K562 (cell line): ENCODE measurements around the gene PTPN7. TPM values are rescaled to one million over a fixed set of nuclear protein-coding genes. Genes with fewer than 3 reads are reported as not detected.
A peak's percentile ranks its signal among the peaks of the same experiment; 100 is the strongest.

Experiments used
- CGGBP1 ChIP-seq: fragments of 250-450 bp; sonication (Bioruptor Pico); IDR thresholded peaks from 2 replicates; pipeline ENCODE4 v1.9.0; 2021; ENCODE audit warnings: mild to moderate bottlenecking
- ETS1 ChIP-seq: conservative IDR thresholded peaks from 2 replicates; pipeline ENCODE4 v1.6.1; 2011; ENCODE audit warnings: low read depth, mild to moderate bottlenecking, low read length; ENCODE audit not compliant: control insufficient read depth
- NCOR1 ChIP-seq: fragments of 450-650 bp; IDR thresholded peaks from 2 replicates; pipeline ENCODE4 v1.6.1; 2016; ENCODE audit warnings: mild to moderate bottlenecking, moderate library complexity
- PCBP1 ChIP-seq: fragments of 200-400 bp; formaldehyde crosslinking; IDR thresholded peaks from 2 replicates; pipeline ENCODE4 v1.6.1; 2018; ENCODE audit warnings: mild to moderate bottlenecking, low read depth, low read length; ENCODE audit not compliant: poor library complexity, severe bottlenecking
- PTRF ChIP-seq: fragments of 450-650 bp; IDR thresholded peaks from 2 replicates; pipeline ENCODE4 v1.6.1; 2016; ENCODE audit warnings: mild to moderate bottlenecking, missing genetic modification characterization, missing compliant biosample characterization
- RBM17 ChIP-seq: fragments of 200-400 bp; formaldehyde crosslinking; IDR thresholded peaks from 2 replicates; pipeline ENCODE4 v1.6.1; 2017; ENCODE audit warnings: low read depth, mild to moderate bottlenecking, low read length, borderline replicate concordance
- SIX5 ChIP-seq, 2 experiments: IDR thresholded peaks; 2 replicates each; pipeline ENCODE4 v1.6.1; 2011; ENCODE audit warnings: low read length in 2 of 2, borderline replicate concordance in 1 of 2, low read depth in 1 of 2, mild to moderate bottlenecking in 1 of 2, moderate library complexity in 1 of 2; ENCODE audit not compliant: insufficient read depth in 1 of 2
- SMARCE1 ChIP-seq: fragments of 450-650 bp; IDR thresholded peaks from 2 replicates; pipeline ENCODE4 v1.7.1; 2016; ENCODE audit warnings: mild to moderate bottlenecking
- THRB ChIP-seq: fragments of 450-650 bp; formaldehyde crosslinking; conservative IDR thresholded peaks from 2 replicates; pipeline ENCODE4 v1.4.0; 2022; ENCODE audit warnings: mild to moderate bottlenecking, missing genetic modification characterization
- U2AF1 ChIP-seq: fragments of 200-400 bp; formaldehyde crosslinking; optimal IDR thresholded peaks from 2 replicates; pipeline ENCODE3; 2017; ENCODE audit warnings: mild to moderate bottlenecking, low read depth, low read length, moderate library complexity
- ZBTB5 ChIP-seq: fragments of 450-650 bp; IDR thresholded peaks from 2 replicates; pipeline ENCODE4 v1.6.1; 2017; ENCODE audit warnings: antibody characterized with exemption
- ZKSCAN3 ChIP-seq: fragments of 250-450 bp; sonication (Bioruptor Pico); IDR thresholded peaks from 2 replicates; pipeline ENCODE4 v1.4.0; 2020
- ZNF57 ChIP-seq: fragments of 450-650 bp; formaldehyde crosslinking; IDR thresholded peaks from 2 replicates; pipeline ENCODE4 v1.4.0; 2020; ENCODE audit warnings: mild to moderate bottlenecking, moderate library complexity
- ZNF696 ChIP-seq: fragments of 250-450 bp; sonication (Bioruptor Pico); conservative IDR thresholded peaks from 2 replicates; pipeline ENCODE4 v1.4.0; 2020; ENCODE audit warnings: mild to moderate bottlenecking, moderate library complexity
- ZNF717 ChIP-seq: fragments of 250-450 bp; sonication (Bioruptor Pico); IDR thresholded peaks from 2 replicates; pipeline ENCODE4 v1.5.0; 2021
- ZNF778 ChIP-seq: fragments of 450-650 bp; formaldehyde crosslinking; IDR thresholded peaks from 2 replicates; pipeline ENCODE4 v1.4.0; 2020; ENCODE audit warnings: mild to moderate bottlenecking, moderate library complexity
- polyA plus RNA-seq, 8 experiments: library from polyadenylated mRNA; depleted of rRNA in 4 of 8; stranded (reverse) in 5 of 8; unstranded in 3 of 8; fragments of >200 nt; fragmentation: Nextera tagmentation in 2 of 8; fragmentation: Illumina TruSeq in 1 of 8; extraction: Ambion mirVana in 2 of 8; extraction: Trizol in 1 of 8; gene quantifications; 2 replicates each; pipeline versions ENCODE4 v1.2.1 to v1.2.3, GENCODE V29; 2011 to 2014; ENCODE audit warnings: inconsistent platforms in 1 of 8, missing spikeins in 1 of 8
- total RNA-seq, 7 experiments: library from RNA; depleted of rRNA in 6 of 7; stranded (reverse); fragments of >200 nt in 6 of 7; fragmentation: Illumina TruSeq in 2 of 7; extraction: Trizol in 2 of 7; gene quantifications; 2 replicates each; pipeline versions ENCODE4 v1.2.1 to v1.2.3, GENCODE V29; 2011 to 2021; ENCODE audit warnings: low replicate concordance in 1 of 7
- TF ChIP-seq, protein P1 (sequence below): sonication (generic); formaldehyde crosslinking; IDR thresholded peaks from 2 replicates; pipeline ENCODE4 v1.9.0; 2022; ENCODE audit warnings: mild to moderate bottlenecking, missing genetic modification reagents
- TF ChIP-seq, protein P2 (sequence below), 2 experiments: fragments of 450-650 bp in 1 of 2; IDR thresholded peaks; 2 replicates each; pipeline ENCODE4 v1.6.1; 2011 to 2017; ENCODE audit warnings: low read depth in 2 of 2, antibody characterized with exemption in 1 of 2, borderline replicate concordance in 1 of 2, low read length in 1 of 2, mild to moderate bottlenecking in 1 of 2, mixed read lengths in 1 of 2; ENCODE audit not compliant: control insufficient read depth in 1 of 2

PTPN7 gene
- total and polyA plus RNA-seq, 9 of the 15 experiments (the other 6 are each of a cell fraction or from before 2014, with no cell fraction given), result 18.7 to 144 (median 120) TPM

DNA sequence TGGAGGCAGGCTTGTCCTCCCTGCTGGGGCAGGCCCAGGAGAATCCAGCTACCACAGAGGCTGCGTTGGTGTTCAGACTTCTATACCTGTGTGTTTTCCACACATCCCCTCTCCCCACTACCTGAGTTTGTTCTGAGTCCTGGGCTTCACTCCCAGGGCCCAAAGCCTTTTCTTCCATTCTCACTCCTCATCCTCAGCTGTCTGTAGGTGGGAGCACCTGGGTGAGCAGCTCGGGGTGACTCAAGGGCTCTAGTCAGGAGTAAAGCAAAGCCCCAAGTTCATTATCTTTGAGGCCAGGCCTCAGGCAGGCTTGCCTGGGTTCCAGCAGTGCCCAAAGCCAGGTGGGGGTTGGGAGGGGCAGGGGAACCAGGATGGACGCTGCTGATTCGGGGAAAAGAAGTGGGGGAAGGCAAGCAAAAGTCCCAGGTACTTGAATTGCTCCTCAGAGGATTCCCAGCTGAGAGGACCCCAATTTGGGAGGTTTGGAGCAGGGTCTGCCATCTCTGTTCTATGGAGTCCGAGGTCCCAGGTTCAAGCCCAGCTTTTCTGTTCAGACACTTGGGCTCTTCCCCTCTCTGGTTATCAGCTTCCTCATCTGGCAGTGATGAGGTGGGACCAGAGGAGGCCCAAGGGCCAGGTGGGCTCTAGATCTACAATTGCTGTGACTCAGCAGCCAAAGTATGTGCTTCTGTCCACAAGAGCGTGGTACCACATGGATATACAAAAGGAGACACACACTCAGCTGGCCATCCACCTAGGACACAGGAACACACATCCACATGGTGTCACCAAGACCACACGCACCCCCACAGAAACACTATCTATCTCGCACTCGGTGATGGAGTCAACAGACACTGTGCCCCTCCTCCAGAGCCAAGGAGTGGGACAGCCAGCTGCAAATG, 5.8 kb upstream of the PTPN7 start (continued):
- TF ChIP-seq PCBP1, result no peak
- peak; percentile 51 for TF ChIP-seq SMARCE1
- TF ChIP-seq, protein P1, sequence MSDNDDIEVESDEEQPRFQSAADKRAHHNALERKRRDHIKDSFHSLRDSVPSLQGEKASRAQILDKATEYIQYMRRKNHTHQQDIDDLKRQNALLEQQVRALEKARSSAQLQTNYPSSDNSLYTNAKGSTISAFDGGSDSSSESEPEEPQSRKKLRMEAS (CRISPR knock-in tag), result peak; percentile 77
- TF ChIP-seq U2AF1, result no peak
- no peak for TF ChIP-seq ZNF696 (CRISPR knock-in tag)
- peak; percentile 67 for TF ChIP-seq NCOR1
- TF ChIP-seq PTRF (tag), result no peak
- TF ChIP-seq ZNF717 (CRISPR knock-in tag), result no peak
- TF ChIP-seq ZNF778 (CRISPR knock-in tag), result no peak
- no peak for TF ChIP-seq ZKSCAN3
- TF ChIP-seq SIX5 (IDR thresholded peaks at IDR 0.05; ENCODE audit: borderline replicate concordance in 1 of 2, insufficient read depth in 1 of 2, low read depth in 1 of 2, low read length in 2 of 2), result no peak
- TF ChIP-seq ZBTB5, result no peak
- no peak for TF ChIP-seq THRB (CRISPR knock-in tag)
- TF ChIP-seq RBM17, result no peak
- peak; percentile 40; the same call in 1 of the 2 replicates for TF ChIP-seq ETS1
- TF ChIP-seq CGGBP1 (CRISPR knock-in tag), result no peak
- TF ChIP-seq ZNF57 (CRISPR knock-in tag), result no peak
- TF ChIP-seq, protein P2, sequence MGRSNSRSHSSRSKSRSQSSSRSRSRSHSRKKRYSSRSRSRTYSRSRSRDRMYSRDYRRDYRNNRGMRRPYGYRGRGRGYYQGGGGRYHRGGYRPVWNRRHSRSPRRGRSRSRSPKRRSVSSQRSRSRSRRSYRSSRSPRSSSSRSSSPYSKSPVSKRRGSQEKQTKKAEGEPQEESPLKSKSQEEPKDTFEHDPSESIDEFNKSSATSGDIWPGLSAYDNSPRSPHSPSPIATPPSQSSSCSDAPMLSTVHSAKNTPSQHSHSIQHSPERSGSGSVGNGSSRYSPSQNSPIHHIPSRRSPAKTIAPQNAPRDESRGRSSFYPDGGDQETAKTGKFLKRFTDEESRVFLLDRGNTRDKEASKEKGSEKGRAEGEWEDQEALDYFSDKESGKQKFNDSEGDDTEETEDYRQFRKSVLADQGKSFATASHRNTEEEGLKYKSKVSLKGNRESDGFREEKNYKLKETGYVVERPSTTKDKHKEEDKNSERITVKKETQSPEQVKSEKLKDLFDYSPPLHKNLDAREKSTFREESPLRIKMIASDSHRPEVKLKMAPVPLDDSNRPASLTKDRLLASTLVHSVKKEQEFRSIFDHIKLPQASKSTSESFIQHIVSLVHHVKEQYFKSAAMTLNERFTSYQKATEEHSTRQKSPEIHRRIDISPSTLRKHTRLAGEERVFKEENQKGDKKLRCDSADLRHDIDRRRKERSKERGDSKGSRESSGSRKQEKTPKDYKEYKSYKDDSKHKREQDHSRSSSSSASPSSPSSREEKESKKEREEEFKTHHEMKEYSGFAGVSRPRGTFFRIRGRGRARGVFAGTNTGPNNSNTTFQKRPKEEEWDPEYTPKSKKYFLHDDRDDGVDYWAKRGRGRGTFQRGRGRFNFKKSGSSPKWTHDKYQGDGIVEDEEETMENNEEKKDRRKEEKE (IDR thresholded peaks at IDR 0.05; ENCODE audit: borderline replicate concordance in 1 of 2, control insufficient read depth in 1 of 2, low read depth in 2 of 2, low read length in 1 of 2), result no peak
